Ascending aorta (tissue), 2 donors: ENCODE results near the gene SORCS2. TPM values are rescaled to one million over a fixed set of nuclear protein-coding genes. Genes with fewer than 3 reads are reported as not detected.

ENCODE experiments used
- DNase-seq, 2 donors: peaks; one replicate each; pipeline ENCODE4 v3.0.0-alpha.2; 2019; ENCODE audit warnings: low spot score in 2 of 2
- H3K27ac ChIP-seq, 2 donors: fragments of 200-600 bp; sonication (generic); one replicate each; pipeline ENCODE4 v1.5.1; 2016 to 2017; ENCODE audit warnings: mild to moderate bottlenecking in 1 of 2
- H3K27me3 ChIP-seq: fragments of 200-600 bp; sonication (generic); one replicate; pipeline ENCODE4 v1.5.1; 2017
- H3K36me3 ChIP-seq, 2 donors: fragments of 200-600 bp; sonication (generic); one replicate each; pipeline ENCODE4 v1.5.1; 2016
- H3K4me1 ChIP-seq, 2 donors: fragments of 200-600 bp; sonication (generic); one replicate each; pipeline ENCODE4 v1.5.1; 2016 to 2017; ENCODE audit warnings: mild to moderate bottlenecking in 1 of 2
- H3K4me3 ChIP-seq, 2 donors: fragments of 200-600 bp; sonication (generic); one replicate each; pipeline ENCODE4 v1.5.1; 2016 to 2017; ENCODE audit warnings: mild to moderate bottlenecking in 1 of 2
- H3K9me3 ChIP-seq, 2 donors: fragments of 200-600 bp; sonication (generic); one replicate each; pipeline ENCODE4 v1.5.1; 2016
- CTCF ChIP-seq, 3 experiments: fragments of 200-600 bp in 2 of 3; fragments of 450-650 bp in 1 of 3; sonication (generic) in 2 of 3; IDR thresholded peaks; one replicate each; pipeline ENCODE4 v1.5.1; 2016 to 2019; ENCODE audit warnings: antibody characterized with exemption in 3 of 3, mild to moderate bottlenecking in 1 of 3, moderate library complexity in 1 of 3
- intact Hi-C: fragments of 100-400 bp; cut with DNase I; formaldehyde crosslinking; loops from one replicate; pipeline ENCODE4 v1.15.1; 2023
- total RNA-seq: library from RNA; depleted of rRNA; stranded (reverse); fragments of >200 nt; gene quantifications from one replicate; pipeline ENCODE4 v1.1.0, GENCODE V29; 2016

SORCS2 gene
- total RNA-seq, 1 donor from 2014 or later, result 0.32 TPM

GRCh38 chr4:7624396-7624980 lies 432.1 kb downstream of the SORCS2 start:
- Histone ChIP-seq H3K9me3 (no peaks in the 10 kb centered on the region), H3K27me3 (no peaks in the 10 kb centered on the region), H3K36me3 (no peaks in the 10 kb centered on the region), H3K4me1 (no peaks in the 10 kb centered on the region), H3K27ac (no peak overlapping the region), H3K4me3 (no peak overlapping the region)
- intact Hi-C loops, result no loop called here
- DNase-seq, result no peak
- no peak for TF ChIP-seq CTCF (IDR thresholded peaks at IDR 0.05)

- H3K27me3 ChIP-seq, result no peaks in the 10 kb centered on the region
- no peaks in the 10 kb centered on the region for H3K4me1 ChIP-seq
- no peak overlapping the region for H3K27ac ChIP-seq
- intact Hi-C loops, result no loop called here
- H3K36me3 ChIP-seq, result no peaks in the 10 kb centered on the region
- TF ChIP-seq CTCF (IDR thresholded peaks at IDR 0.05), result no peak
- H3K9me3 ChIP-seq, result no peaks in the 10 kb centered on the region
- DNase-seq, result no peak
- no peak overlapping the region for H3K4me3 ChIP-seq
Measured at GRCh38 chr4:7625071-7625470, 432.7 kb downstream of the SORCS2 start.

- H3K4me1 ChIP-seq, result no peaks in the 10 kb centered on the region
- no peak for TF ChIP-seq CTCF (IDR thresholded peaks at IDR 0.05)
- DNase-seq, result no peak
- H3K27me3 ChIP-seq, result no peaks in the 10 kb centered on the region
- intact Hi-C loops, result no loop called here
- no peaks in the 10 kb centered on the region for H3K9me3 ChIP-seq
- H3K36me3 ChIP-seq, result no peaks in the 10 kb centered on the region
- H3K27ac ChIP-seq, result no peak overlapping the region
- H3K4me3 ChIP-seq, result no peak overlapping the region
Measured at GRCh38 chr4:7626531-7626930, 434.2 kb downstream of the SORCS2 start.

- no peak overlapping the region for H3K27ac ChIP-seq
- no peaks in the 10 kb centered on the region for H3K27me3 ChIP-seq
- H3K36me3 ChIP-seq, result no peaks in the 10 kb centered on the region
- no peaks in the 10 kb centered on the region for H3K9me3 ChIP-seq
- H3K4me3 ChIP-seq, result no peak overlapping the region
- no peak for DNase-seq
- intact Hi-C loops, result no loop called here
- H3K4me1 ChIP-seq, result no peaks in the 10 kb centered on the region
- no peak for TF ChIP-seq CTCF (IDR thresholded peaks at IDR 0.05)
Measured at GRCh38 chr4:7627251-7628250, 435.2 kb downstream of the SORCS2 start.

- Histone ChIP-seq H3K36me3 (no peaks in the 10 kb centered on the region), H3K27ac (no peak overlapping the region), H3K27me3 (no peaks in the 10 kb centered on the region), H3K9me3 (no peaks in the 10 kb centered on the region), H3K4me3 (no peak overlapping the region), H3K4me1 (no peaks in the 10 kb centered on the region)
- no peak for TF ChIP-seq CTCF (IDR thresholded peaks at IDR 0.05)
- intact Hi-C loops, result no loop called here
- no peak for DNase-seq
Measured at GRCh38 chr4:7628432-7628831, 436.1 kb downstream of the SORCS2 start.
